Measurements from ENCODE around the gene GFI1. TPM values are rescaled to one million over a fixed set of nuclear protein-coding genes. Genes with fewer than 3 reads are reported as not detected.

Gene GFI1
- total RNA-seq, 4 donors from 2014 or later: 0.36 to 0.48 TPM; not detected in 2

GRCh38 chr1:92488416-92488815, 1.7 kb upstream of the GFI1 start:
- Histone ChIP-seq H3K4me3 (no peak overlapping the region), H3K36me3 (no peaks in the 10 kb centered on the region), H3K9me3 (no peaks in the 10 kb centered on the region), H3K4me1 (peaks cover 37% of the 10 kb centered on the region), H3K27me3 (peaks cover 63% of the 10 kb centered on the region), H3K27ac (no peak overlapping the region)
- no peak for DNase-seq (ENCODE audit: low spot score in 2 of 2)
- no peak for TF ChIP-seq CTCF (IDR thresholded peaks at IDR 0.05)
- TF ChIP-seq POLR2A (IDR thresholded peaks at IDR 0.05): no peak
- TF ChIP-seq EP300 (IDR thresholded peaks at IDR 0.05): no peak
- TF ChIP-seq POLR2AphosphoS5 (IDR thresholded peaks at IDR 0.05): no peak
- 66% methylated on average over 3 of the region's 3 CpGs for WGBS

GRCh38 chr1:92487078-92487605, 417 bp upstream of the GFI1 start:
- WGBS: 51% methylated on average over 7 of the region's 7 CpGs
- H3K9me3 ChIP-seq: no peaks in the 10 kb centered on the region
- no peaks in the 10 kb centered on the region for H3K36me3 ChIP-seq
- H3K27ac ChIP-seq: no peak overlapping the region
- H3K4me1 ChIP-seq: peaks cover 49% of the 10 kb centered on the region
- peaks cover 75% of the 10 kb centered on the region for H3K27me3 ChIP-seq
- H3K4me3 ChIP-seq: peak overlapping the region; percentile 60
- no peak for DNase-seq (ENCODE audit: low spot score in 2 of 2)
- no peak for TF ChIP-seq POLR2A (IDR thresholded peaks at IDR 0.05)
- TF ChIP-seq POLR2AphosphoS5 (IDR thresholded peaks at IDR 0.05): no peak
- no peak for TF ChIP-seq CTCF (IDR thresholded peaks at IDR 0.05)
- no peak for TF ChIP-seq EP300 (IDR thresholded peaks at IDR 0.05)

DNA sequence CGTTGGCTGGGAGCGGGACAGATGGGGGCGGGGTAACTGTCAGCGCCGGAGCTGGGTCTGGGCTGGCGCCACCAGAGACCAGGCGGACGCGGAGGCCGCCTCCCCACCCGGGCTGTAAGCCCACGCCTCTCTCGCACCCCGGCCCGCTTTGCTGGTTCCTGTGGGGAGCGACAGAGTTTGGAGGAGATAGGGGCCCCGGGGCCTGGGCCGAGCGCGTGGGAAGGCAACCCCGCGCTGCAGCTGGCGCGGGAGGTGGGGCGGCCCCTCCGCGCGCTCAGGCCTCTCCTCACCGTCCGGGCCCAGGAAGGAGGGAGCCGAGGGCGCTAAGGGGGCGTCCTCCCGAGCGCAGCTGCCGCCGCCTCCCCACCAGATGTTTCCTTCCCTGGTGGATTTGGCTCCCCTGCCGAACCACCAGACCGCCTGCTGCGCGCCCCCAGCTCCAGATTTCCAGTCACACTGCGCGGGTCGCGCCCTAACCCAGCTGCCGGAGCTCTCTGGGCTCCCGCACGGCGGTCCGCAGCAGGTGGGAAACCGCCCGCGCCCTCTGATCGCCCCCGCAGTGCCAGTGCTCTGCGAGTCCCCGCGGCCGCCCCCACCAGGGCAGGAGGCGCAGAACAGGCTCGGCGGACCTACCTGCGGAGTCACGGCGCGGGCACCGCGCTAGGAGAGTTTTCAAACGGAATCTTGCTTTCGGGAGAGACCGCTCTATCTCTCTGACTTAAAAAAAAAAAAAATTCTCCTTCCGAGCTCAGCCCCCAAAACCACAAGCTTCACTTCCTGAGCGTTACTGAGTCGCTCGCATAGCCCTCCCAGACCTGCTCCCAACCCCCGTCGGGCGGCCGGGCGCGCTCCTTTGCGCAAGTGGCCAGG, 1.1 kb downstream of the GFI1 start:
- peak in 1 of 2 donors; percentile 21 for TF ChIP-seq CTCF (IDR thresholded peaks at IDR 0.05)
- TF ChIP-seq POLR2AphosphoS5 (IDR thresholded peaks at IDR 0.05): no peak
- Histone ChIP-seq H3K9me3 (no peaks in the 10 kb centered on the region), H3K27me3 (peaks cover 91% of the 10 kb centered on the region), H3K27ac (no peak overlapping the region), H3K4me3 (peak overlapping the region; percentile 60), H3K36me3 (no peaks in the 10 kb centered on the region), H3K4me1 (peaks cover 65% of the 10 kb centered on the region)
- WGBS: under 1% methylated on average over 49 of the region's 82 CpGs
- DNase-seq (ENCODE audit: low spot score in 2 of 2): no peak

DNA sequence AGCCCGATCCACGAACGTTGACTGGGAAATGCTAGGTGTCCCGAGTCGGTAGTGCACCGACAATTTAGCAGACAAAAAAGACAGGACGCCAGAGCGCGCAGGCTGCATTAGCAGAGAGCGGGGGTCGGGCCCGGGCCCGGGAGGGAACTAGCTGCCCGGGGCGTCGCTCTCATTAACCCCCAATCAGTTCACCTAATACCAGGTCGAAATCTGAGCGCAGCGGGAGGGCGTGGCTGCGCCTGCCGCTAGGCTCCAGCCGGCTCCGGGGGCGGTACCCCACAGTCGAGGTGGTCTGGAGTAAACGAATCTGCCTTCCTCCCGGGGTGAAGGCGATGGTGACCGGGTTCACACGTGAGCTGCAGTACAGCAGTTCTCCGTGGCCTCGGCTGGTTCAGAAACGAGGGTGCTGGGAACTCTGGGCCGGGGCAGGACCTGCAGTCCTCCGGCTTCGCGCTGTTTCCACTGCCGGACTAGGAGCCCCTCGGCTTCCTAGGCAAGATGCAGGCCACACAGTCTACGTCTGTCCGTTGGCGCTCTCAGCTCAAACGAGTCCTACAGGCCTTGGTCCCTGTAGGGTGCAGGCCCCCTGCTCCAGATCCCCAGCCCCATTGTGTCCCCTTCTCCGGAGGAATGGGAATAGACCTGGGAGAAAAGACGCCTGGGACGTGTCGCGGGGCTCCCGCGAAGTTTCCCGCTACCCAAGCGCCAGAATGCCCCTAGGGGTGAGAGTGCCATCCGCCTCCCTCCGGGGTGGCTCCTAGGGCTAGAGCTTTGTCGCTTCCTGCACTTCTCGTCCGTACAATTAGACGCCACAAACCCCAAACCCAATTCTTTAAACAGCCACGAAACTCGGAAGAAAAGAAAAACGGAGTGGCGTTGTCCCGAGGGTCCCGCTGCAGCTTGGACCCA, 2.0 kb downstream of the GFI1 start:
- Histone ChIP-seq H3K36me3 (no peaks in the 10 kb centered on the region), H3K4me3 (peak overlapping the region; percentile 60), H3K27ac (no peak overlapping the region), H3K4me1 (peaks cover 70% of the 10 kb centered on the region), H3K9me3 (no peaks in the 10 kb centered on the region), H3K27me3 (peaks cover 98% of the 10 kb centered on the region)
- 1% methylated on average over 43 of the region's 65 CpGs for whole genome bisulfite sequencing
- no peak for TF ChIP-seq EP300 (IDR thresholded peaks at IDR 0.05)
- no peak for TF ChIP-seq POLR2AphosphoS5 (IDR thresholded peaks at IDR 0.05)
- no peak for TF ChIP-seq CTCF (IDR thresholded peaks at IDR 0.05)
- no peak for TF ChIP-seq POLR2A (IDR thresholded peaks at IDR 0.05)
- DNase-seq (ENCODE audit: low spot score in 2 of 2): peak in 1 of 2 donors; percentile 79
